ENCODE results near the gene IRAG1.

Gene IRAG1

DNA sequence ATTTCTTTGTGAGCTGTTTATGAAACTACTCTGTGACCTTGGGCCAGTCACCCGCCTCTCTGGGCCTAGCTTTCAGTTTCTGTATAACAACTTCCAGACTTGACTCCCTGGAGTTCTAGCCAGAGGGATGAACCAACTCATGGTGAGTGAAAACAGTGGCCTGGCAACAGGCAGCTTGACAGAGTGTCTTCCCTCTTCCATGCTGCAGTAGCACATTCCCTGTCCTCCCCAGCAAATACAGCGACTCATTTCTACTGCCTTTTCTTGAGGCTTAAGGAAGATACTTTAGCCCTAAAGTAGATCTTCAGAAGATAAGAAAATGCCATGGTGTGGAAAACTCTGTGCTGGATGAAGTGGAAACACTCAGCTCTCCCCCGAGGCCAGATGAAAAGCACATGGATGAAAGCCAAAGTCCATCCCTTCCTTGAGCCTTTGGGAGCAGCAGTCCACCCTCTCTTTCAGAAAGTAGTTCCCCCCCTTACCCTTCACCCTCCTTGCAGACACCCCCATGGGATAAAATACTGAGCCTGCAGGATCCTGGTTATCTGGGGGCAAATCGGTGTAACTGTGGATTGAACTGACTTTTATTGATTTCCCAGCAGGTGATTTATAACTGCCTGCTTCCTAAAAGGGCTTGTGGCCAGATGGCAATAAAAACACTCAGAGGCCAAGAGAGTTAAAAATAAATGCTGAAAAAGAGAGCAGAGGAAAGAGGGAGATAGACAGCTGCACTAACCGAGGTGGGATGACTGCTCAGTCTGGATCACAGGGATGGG lies 24.1 kb downstream of the IRAG1 start:
- no peaks in the 10 kb centered on the region for H3F3A ChIP-seq (ENCODE audit: insufficient read depth)
- TF ChIP-seq, protein P1, sequence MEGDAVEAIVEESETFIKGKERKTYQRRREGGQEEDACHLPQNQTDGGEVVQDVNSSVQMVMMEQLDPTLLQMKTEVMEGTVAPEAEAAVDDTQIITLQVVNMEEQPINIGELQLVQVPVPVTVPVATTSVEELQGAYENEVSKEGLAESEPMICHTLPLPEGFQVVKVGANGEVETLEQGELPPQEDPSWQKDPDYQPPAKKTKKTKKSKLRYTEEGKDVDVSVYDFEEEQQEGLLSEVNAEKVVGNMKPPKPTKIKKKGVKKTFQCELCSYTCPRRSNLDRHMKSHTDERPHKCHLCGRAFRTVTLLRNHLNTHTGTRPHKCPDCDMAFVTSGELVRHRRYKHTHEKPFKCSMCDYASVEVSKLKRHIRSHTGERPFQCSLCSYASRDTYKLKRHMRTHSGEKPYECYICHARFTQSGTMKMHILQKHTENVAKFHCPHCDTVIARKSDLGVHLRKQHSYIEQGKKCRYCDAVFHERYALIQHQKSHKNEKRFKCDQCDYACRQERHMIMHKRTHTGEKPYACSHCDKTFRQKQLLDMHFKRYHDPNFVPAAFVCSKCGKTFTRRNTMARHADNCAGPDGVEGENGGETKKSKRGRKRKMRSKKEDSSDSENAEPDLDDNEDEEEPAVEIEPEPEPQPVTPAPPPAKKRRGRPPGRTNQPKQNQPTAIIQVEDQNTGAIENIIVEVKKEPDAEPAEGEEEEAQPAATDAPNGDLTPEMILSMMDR (IDR thresholded peaks at IDR 0.05; ENCODE audit: insufficient read depth, low read length, poor library complexity, severe bottlenecking), result no peak
- no peak for TF ChIP-seq EZH2phosphoT487 (conservative IDR thresholded peaks at IDR 0.05; ENCODE audit: low read length)
- H3K4me3 ChIP-seq (ENCODE audit: insufficient read depth, low read length, poor library complexity, severe bottlenecking), result no peak overlapping the region
- H4K20me1 ChIP-seq (ENCODE audit: low read depth, low read length), result no peaks in the 10 kb centered on the region
- H3K36me3 ChIP-seq (ENCODE audit: low read length), result no peaks in the 10 kb centered on the region
- H3K9me2 ChIP-seq (replicated peaks; ENCODE audit: insufficient read depth, low read length), result no peaks in the 10 kb centered on the region
- H3K27me3 ChIP-seq (ENCODE audit: low read length), result no peaks in the 10 kb centered on the region; the same call in 1 of the 2 replicates
- no peak overlapping the region for H3K4me2 ChIP-seq (ENCODE audit: low read depth, low read length, poor library complexity, severe bottlenecking)
- H3K27ac ChIP-seq (ENCODE audit: low read depth, low read length), result no peak overlapping the region
- no peaks in the 10 kb centered on the region for H3K9me3 ChIP-seq (ENCODE audit: insufficient read depth, low read length)
- no peaks in the 10 kb centered on the region for H3K79me2 ChIP-seq (ENCODE audit: insufficient read depth, low read length)
- no peak overlapping the region for H3K9ac ChIP-seq (ENCODE audit: low read length)
- H2AFZ ChIP-seq (ENCODE audit: low read depth, low read length, severe bottlenecking), result no peak overlapping the region

DNA sequence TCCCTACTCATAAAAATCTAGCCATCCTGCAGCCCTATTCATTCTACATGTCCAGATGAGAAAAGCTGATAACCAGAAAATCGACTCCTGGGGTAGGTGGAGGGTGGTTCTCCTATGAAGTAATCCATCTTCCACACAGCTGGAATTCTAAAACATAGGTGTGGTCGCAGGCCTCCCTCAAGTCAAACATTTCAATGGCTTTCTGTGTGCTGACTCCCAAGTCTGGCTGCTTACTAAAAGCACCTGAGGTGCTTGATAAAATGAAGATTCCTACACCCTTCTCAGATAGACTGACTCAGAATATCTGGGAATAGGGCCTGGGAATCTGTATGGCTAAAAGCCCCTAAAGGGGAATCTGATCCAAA lies 26.1 kb downstream of the IRAG1 start:
- Histone ChIP-seq H3K36me3 (ENCODE audit: low read length) (no peaks in the 10 kb centered on the region), H3K9ac (ENCODE audit: low read length) (no peak overlapping the region), H3K27ac (ENCODE audit: low read depth, low read length) (no peak overlapping the region), H3F3A (ENCODE audit: insufficient read depth) (no peaks in the 10 kb centered on the region), H2AFZ (ENCODE audit: low read depth, low read length, severe bottlenecking) (no peak overlapping the region), H3K79me2 (ENCODE audit: insufficient read depth, low read length) (no peaks in the 10 kb centered on the region), H3K9me2 (replicated peaks; ENCODE audit: insufficient read depth, low read length) (no peaks in the 10 kb centered on the region), H4K20me1 (ENCODE audit: low read depth, low read length) (no peaks in the 10 kb centered on the region), H3K4me2 (ENCODE audit: low read depth, low read length, poor library complexity, severe bottlenecking) (no peak overlapping the region), H3K9me3 (ENCODE audit: insufficient read depth, low read length) (no peaks in the 10 kb centered on the region), H3K27me3 (ENCODE audit: low read length) (no peaks in the 10 kb centered on the region; the same call in 1 of the 2 replicates), H3K4me3 (ENCODE audit: insufficient read depth, low read length, poor library complexity, severe bottlenecking) (no peak overlapping the region)
- TF ChIP-seq, protein P1 (IDR thresholded peaks at IDR 0.05; ENCODE audit: insufficient read depth, low read length, poor library complexity, severe bottlenecking), result no peak
- no peak for TF ChIP-seq EZH2phosphoT487 (conservative IDR thresholded peaks at IDR 0.05; ENCODE audit: low read length)

DNA sequence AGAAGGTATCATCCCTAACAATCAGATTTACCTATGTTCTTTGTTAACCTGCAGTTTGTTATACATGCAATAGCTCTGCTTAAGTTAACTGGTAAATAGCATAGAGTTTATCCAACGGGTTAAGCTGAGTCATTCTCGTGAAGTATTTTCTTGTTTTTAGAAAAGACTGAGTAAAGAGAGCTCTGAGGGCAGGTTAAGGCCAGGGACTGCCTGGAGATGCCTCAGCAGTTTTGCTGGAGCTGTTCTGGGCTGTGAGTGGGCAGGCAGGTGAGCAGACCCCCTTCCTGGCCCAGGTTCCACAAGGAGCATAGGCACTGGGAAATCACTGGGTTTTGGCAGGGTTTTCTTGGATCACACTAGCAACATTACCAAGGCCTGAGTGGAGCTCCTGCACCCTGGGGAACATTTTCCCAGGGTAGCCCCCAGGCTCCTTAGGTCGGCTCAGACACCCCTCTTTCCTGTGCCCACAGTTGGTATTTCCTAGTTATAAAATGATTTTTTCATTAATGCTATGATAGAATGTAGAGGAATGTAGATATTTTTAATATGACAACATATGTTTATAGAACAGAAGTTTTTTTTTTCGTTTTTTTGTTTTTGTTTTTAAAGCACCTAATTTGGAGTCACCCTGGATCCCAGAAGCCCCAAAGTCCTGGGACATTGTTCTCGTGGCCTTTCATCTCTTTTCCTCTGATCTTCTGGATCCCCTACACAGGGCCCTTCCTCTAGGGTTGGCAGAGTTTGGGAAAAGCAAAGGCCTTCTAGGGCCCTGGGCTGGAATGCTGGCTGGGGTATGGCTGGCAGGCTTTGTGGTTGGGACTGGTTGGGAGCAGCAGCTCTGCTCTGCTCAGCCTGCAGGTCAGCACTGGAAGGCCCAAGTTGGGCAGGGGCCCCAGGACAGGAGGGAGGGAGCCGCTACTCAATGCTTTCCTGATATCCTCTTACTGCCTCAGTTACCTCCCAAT lies 26.7 kb downstream of the IRAG1 start:
- no peaks in the 10 kb centered on the region for H3F3A ChIP-seq (ENCODE audit: insufficient read depth)
- TF ChIP-seq EZH2phosphoT487 (conservative IDR thresholded peaks at IDR 0.05; ENCODE audit: low read length), result no peak
- H3K27me3 ChIP-seq (ENCODE audit: low read length), result no peaks in the 10 kb centered on the region; the same call in 1 of the 2 replicates
- no peaks in the 10 kb centered on the region for H3K9me2 ChIP-seq (replicated peaks; ENCODE audit: insufficient read depth, low read length)
- H3K27ac ChIP-seq (ENCODE audit: low read depth, low read length), result no peak overlapping the region
- no peaks in the 10 kb centered on the region for H3K36me3 ChIP-seq (ENCODE audit: low read length)
- H3K79me2 ChIP-seq (ENCODE audit: insufficient read depth, low read length), result no peaks in the 10 kb centered on the region
- H3K4me3 ChIP-seq (ENCODE audit: insufficient read depth, low read length, poor library complexity, severe bottlenecking), result no peak overlapping the region
- no peaks in the 10 kb centered on the region for H4K20me1 ChIP-seq (ENCODE audit: low read depth, low read length)
- no peaks in the 10 kb centered on the region for H3K9me3 ChIP-seq (ENCODE audit: insufficient read depth, low read length)
- H3K4me2 ChIP-seq (ENCODE audit: low read depth, low read length, poor library complexity, severe bottlenecking), result no peak overlapping the region
- no peak overlapping the region for H2AFZ ChIP-seq (ENCODE audit: low read depth, low read length, severe bottlenecking)
- no peak overlapping the region for H3K9ac ChIP-seq (ENCODE audit: low read length)
